Prostate gland (tissue), 2 donors: ENCODE data around the gene SNRPE. TPM values are rescaled to one million over a fixed set of nuclear protein-coding genes. Genes with fewer than 3 reads are reported as not detected.
A peak's percentile ranks its signal among the peaks of the same experiment; 100 is the strongest.

Source experiments
- DNase-seq: peaks from one replicate; pipeline ENCODE4 v3.0.0-alpha.2; 2019; ENCODE audit warnings: low spot score
- H3K27ac ChIP-seq, 2 donors: fragments of 200-600 bp; sonication (generic); 2 replicates each; pipeline ENCODE4 v1.5.1; 2017 to 2019
- H3K27me3 ChIP-seq: fragments of 200-600 bp; sonication (generic); replicated peaks from 2 replicates; pipeline ENCODE4 v1.5.1; 2019; ENCODE audit not compliant: insufficient read depth
- H3K36me3 ChIP-seq, 2 donors: fragments of 200-600 bp; sonication (generic); 1 replicate in 1 of 2; 2 replicates in 1 of 2; pipeline versions ENCODE4 v1.5.1 to v1.8.1; 2017 to 2019
- H3K4me1 ChIP-seq: fragments of 200-600 bp; sonication (generic); replicated peaks from 2 replicates; pipeline ENCODE4 v1.5.1; 2019
- H3K4me3 ChIP-seq, 2 donors: fragments of 200-600 bp; sonication (generic); 2 replicates each; pipeline ENCODE4 v1.5.1; 2017 to 2019
- H3K9me3 ChIP-seq: fragments of 200-600 bp; sonication (generic); 2 replicates; pipeline ENCODE4 v1.5.1; 2017
- POLR2A ChIP-seq: fragments of 450-650 bp; IDR thresholded peaks from one replicate; pipeline ENCODE4 v1.6.1; 2016; ENCODE audit warnings: antibody characterized with exemption, mild to moderate bottlenecking
- POLR2AphosphoS5 ChIP-seq: sonication (generic); formaldehyde crosslinking; IDR thresholded peaks from one replicate; pipeline ENCODE4 v1.6.1; 2017; ENCODE audit warnings: antibody characterized with exemption
- WGBS: methylation state at CpG from one replicate; pipeline ENCODE4 v1.1.5; 2018; 5-methylcytosine and 5-hydroxymethylcytosine counted together
- intact Hi-C: fragments of 100-400 bp; cut with DNase I; formaldehyde crosslinking; loops from one replicate; pipeline ENCODE4 v1.14.2; 2022
- total RNA-seq, 2 donors: library from RNA; depleted of rRNA; stranded (reverse); fragments of >200 nt; gene quantifications; one replicate each; pipeline ENCODE4 v1.1.0, GENCODE V29; 2016
- TF ChIP-seq, protein P1 (sequence below), 4 experiments: fragments of 200-600 bp in 2 of 4; fragments of 450-650 bp in 2 of 4; sonication (generic) in 2 of 4; IDR thresholded peaks; 1 replicate in 3 of 4; 2 replicates in 1 of 4; pipeline ENCODE4 v1.5.1; 2016 to 2019; ENCODE audit warnings: antibody characterized with exemption in 4 of 4, mild to moderate bottlenecking in 2 of 4, moderate library complexity in 2 of 4

Gene SNRPE
- total RNA-seq, 2 donors from 2014 or later = 18.8 to 92.8 TPM

GRCh38 chr1:203858055-203858454 lies 3.3 kb upstream of the SNRPE start:
- DNase-seq = no peak
- Histone ChIP-seq H3K36me3 (peaks cover 0 to 5% of the 10 kb centered on the region in 2 donors), H3K4me1 (peaks cover 4% of the 10 kb centered on the region), H3K4me3 (no peak overlapping the region), H3K27ac (no peak overlapping the region), H3K9me3 (no peaks in the 10 kb centered on the region), H3K27me3 (no peaks in the 10 kb centered on the region)
- WGBS = 8% methylated on average over 2 of the region's 2 CpGs
- intact Hi-C loops = no loop called here
- TF ChIP-seq, protein P1, sequence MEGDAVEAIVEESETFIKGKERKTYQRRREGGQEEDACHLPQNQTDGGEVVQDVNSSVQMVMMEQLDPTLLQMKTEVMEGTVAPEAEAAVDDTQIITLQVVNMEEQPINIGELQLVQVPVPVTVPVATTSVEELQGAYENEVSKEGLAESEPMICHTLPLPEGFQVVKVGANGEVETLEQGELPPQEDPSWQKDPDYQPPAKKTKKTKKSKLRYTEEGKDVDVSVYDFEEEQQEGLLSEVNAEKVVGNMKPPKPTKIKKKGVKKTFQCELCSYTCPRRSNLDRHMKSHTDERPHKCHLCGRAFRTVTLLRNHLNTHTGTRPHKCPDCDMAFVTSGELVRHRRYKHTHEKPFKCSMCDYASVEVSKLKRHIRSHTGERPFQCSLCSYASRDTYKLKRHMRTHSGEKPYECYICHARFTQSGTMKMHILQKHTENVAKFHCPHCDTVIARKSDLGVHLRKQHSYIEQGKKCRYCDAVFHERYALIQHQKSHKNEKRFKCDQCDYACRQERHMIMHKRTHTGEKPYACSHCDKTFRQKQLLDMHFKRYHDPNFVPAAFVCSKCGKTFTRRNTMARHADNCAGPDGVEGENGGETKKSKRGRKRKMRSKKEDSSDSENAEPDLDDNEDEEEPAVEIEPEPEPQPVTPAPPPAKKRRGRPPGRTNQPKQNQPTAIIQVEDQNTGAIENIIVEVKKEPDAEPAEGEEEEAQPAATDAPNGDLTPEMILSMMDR (IDR thresholded peaks at IDR 0.05) = no peak
- TF ChIP-seq POLR2AphosphoS5 (no peak), POLR2A (no peak)

- Histone ChIP-seq H3K27ac (no peak overlapping the region), H3K9me3 (no peaks in the 10 kb centered on the region), H3K4me3 (no peak overlapping the region), H3K36me3 (peaks cover 0 to 4% of the 10 kb centered on the region in 2 donors), H3K4me1 (peaks cover 4% of the 10 kb centered on the region), H3K27me3 (no peaks in the 10 kb centered on the region)
- DNase-seq = no peak
- TF ChIP-seq POLR2AphosphoS5 (no peak), POLR2A (no peak)
- TF ChIP-seq, protein P1 (IDR thresholded peaks at IDR 0.05) = no peak
- 82% methylated on average over 4 of the region's 4 CpGs for WGBS
- intact Hi-C loops = no loop called here
Observed at GRCh38 chr1:203858975-203859374, 2.4 kb upstream of the SNRPE start.

- peak; percentile 85 for DNase-seq
- TF ChIP-seq POLR2AphosphoS5 (peak; percentile 88), POLR2A (no peak)
- H3K36me3 ChIP-seq = peaks cover 7 to 15% of the 10 kb centered on the region in 2 donors
- H3K27ac ChIP-seq = peak overlapping the region; percentile 74 to 76
- no peaks in the 10 kb centered on the region for H3K9me3 ChIP-seq
- H3K4me1 ChIP-seq = peaks cover 4% of the 10 kb centered on the region
- intact Hi-C loops = loop anchor here (5.0 kb wide), 2 partner anchors 292 to 347 kb away; partner anchors contain the start of gene ETNK2
- H3K27me3 ChIP-seq = no peaks in the 10 kb centered on the region
- WGBS = 14% methylated on average over 15 of the region's 15 CpGs
- H3K4me3 ChIP-seq = peak overlapping the region; percentile 69 to 79
Observed at GRCh38 chr1:203860396-203861025, 888 bp upstream of the SNRPE start.

DNA sequence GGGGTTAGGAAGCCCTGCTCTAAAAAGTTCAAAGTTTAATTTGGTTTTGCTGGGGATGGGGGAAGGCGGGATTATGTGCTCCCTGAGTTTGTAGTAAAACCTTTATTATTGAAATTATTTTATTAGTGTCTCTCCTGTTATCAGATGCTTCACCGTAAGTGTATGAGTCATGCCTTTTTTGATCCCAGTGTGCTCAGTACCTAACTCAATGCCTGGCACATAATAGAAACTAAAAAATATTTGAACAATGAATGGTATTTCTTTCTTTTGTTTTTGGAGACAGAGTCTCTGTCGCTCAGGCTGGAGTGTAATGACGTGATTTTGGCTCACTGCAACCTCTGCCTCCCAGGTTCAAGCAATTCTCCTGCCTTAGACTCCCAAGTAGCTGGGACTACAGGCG lies 6.4 kb downstream of the SNRPE start:
- DNase-seq = no peak
- Histone ChIP-seq H3K27ac (no peak overlapping the region), H3K27me3 (no peaks in the 10 kb centered on the region), H3K4me3 (no peak overlapping the region), H3K36me3 (peaks cover 16 to 24% of the 10 kb centered on the region in 2 donors), H3K9me3 (no peaks in the 10 kb centered on the region), H3K4me1 (peaks cover 2% of the 10 kb centered on the region)
- intact Hi-C loops = loop anchor here (5.0 kb wide), 1 partner anchor 494 kb away; no protein-coding TSS in a partner anchor
- WGBS = 44% methylated on average over 5 of the region's 5 CpGs
- TF ChIP-seq POLR2AphosphoS5 = no peak
- TF ChIP-seq, protein P1 (IDR thresholded peaks at IDR 0.05) = no peak

GRCh38 chr1:203870245-203870644 lies 8.8 kb downstream of the SNRPE start:
- no peak for TF ChIP-seq POLR2AphosphoS5
- TF ChIP-seq POLR2A = no peak
- no peak for DNase-seq
- peaks cover 12% of the 10 kb centered on the region in 2 donors for H3K36me3 ChIP-seq

More at GRCh38 chr1:203870245-203870644, 8.8 kb downstream of the SNRPE start:
- Histone ChIP-seq H3K27me3 (no peaks in the 10 kb centered on the region), H3K4me1 (peaks cover 2% of the 10 kb centered on the region), H3K9me3 (no peaks in the 10 kb centered on the region), H3K4me3 (no peak overlapping the region), H3K27ac (peak overlapping the region; percentile 82)
- intact Hi-C loops = loop anchor here (5.0 kb wide), 1 partner anchor 202 kb away; the partner anchor contains the start of gene SOX13
- 57% methylated on average over 1 of the region's 1 CpG for WGBS
